NCI-H146 (cell line): ENCODE data around the gene TMEM266.

Experiments
- DNase-seq: peaks from one replicate; lab custom pipeline; 2025; lab: John Stamatoyannopoulos, UW

TMEM266 gene

GRCh38 chr15:76203346-76204108 lies 143.7 kb downstream of the TMEM266 start:
- DNase-seq: no peak

- DNase-seq: no peak
Observed at GRCh38 chr15:76204109-76204845, 144.5 kb downstream of the TMEM266 start.

- DNase-seq: no peak
Observed at GRCh38 chr15:76204916-76205460, 145.2 kb downstream of the TMEM266 start.

- DNase-seq: peak; percentile 7
Observed at GRCh38 chr15:76206325-76206976, 146.7 kb downstream of the TMEM266 start.

- DNase-seq: no peak
Observed at GRCh38 chr15:76208084-76208785, 148.4 kb downstream of the TMEM266 start.

GRCh38 chr15:76208786-76209424 lies 149.1 kb downstream of the TMEM266 start:
- DNase-seq: peak; percentile 14

GRCh38 chr15:76209523-76209922 lies 149.7 kb downstream of the TMEM266 start:
- no peak for DNase-seq

- no peak for DNase-seq
Observed at GRCh38 chr15:76209942-76210341, 150.2 kb downstream of the TMEM266 start.

- no peak for DNase-seq
Observed at GRCh38 chr15:76215634-76216033, 155.8 kb downstream of the TMEM266 start.

- no peak for DNase-seq
Observed at GRCh38 chr15:76217029-76217881, 157.5 kb downstream of the TMEM266 start.

GRCh38 chr15:76217882-76218217 lies 158.1 kb downstream of the TMEM266 start:
- DNase-seq: no peak

GRCh38 chr15:76221085-76221767 lies 161.4 kb downstream of the TMEM266 start:
- DNase-seq: no peak

GRCh38 chr15:76222159-76222558 lies 162.4 kb downstream of the TMEM266 start:
- DNase-seq: no peak

GRCh38 chr15:76223521-76223920 lies 163.7 kb downstream of the TMEM266 start:
- no peak for DNase-seq

GRCh38 chr15:76229266-76229665 lies 169.5 kb downstream of the TMEM266 start:
- no peak for DNase-seq

- no peak for DNase-seq
Observed at GRCh38 chr15:76233921-76234320, 174.1 kb downstream of the TMEM266 start.

- peak; percentile 16 for DNase-seq
Observed at GRCh38 chr15:76234337-76234889, 174.6 kb downstream of the TMEM266 start.

GRCh38 chr15:76235186-76235826 lies 175.5 kb downstream of the TMEM266 start:
- peak; percentile 42 for DNase-seq

- no peak for DNase-seq
Observed at GRCh38 chr15:76236350-76236749, 176.6 kb downstream of the TMEM266 start.
